Measurements from ENCODE around the gene CYS1. TPM values are rescaled to one million over a fixed set of nuclear protein-coding genes. Genes with fewer than 3 reads are reported as not detected.

The CYS1 gene
- total and polyA plus RNA-seq, 11 donors, result 0.42 to 9.1 (median 2.5) TPM

DNA sequence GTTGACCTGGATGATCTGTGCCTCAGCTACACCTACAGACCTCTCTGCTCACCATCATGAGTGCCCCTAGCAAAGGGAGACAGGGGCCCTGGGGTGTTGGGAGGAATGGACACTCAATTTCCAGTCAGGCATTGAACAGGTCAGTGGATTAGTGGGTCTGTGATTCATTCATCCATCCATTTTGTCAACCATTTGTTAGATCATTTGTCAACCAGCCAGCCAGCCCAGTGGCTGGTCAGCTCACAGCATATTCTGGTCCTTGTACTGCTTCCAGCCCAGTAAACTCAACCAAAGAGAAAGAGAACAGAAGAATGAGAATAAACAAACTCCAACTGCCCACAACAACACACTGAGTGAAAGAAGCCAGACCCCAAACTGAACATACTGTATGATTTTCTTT, 41.5 kb downstream of the CYS1 start:
- Histone ChIP-seq H3K9me3 (no peaks in the 10 kb centered on the region), H3K27me3 (no peaks in the 10 kb centered on the region), H3K4me3 (no peak overlapping the region), H3K4me1 (peaks cover 7 to 77% (median 68%) of the 10 kb centered on the region in 12 donors), H3K36me3 (no peaks in the 10 kb centered on the region), H3K27ac (peak overlapping the region in 4 of 12 donors; percentile 76 to 97 (median 87))
- TF ChIP-seq POLR2A (IDR thresholded peaks at IDR 0.05) (no peak), CTCF (IDR thresholded peaks at IDR 0.05) (no peak)
- ATAC-seq (no peak), DNase-seq (peak in 2 of 5 donors; percentile 4 to 17)
- intact Hi-C loops (cut with DNase I), result no loop called here

DNA sequence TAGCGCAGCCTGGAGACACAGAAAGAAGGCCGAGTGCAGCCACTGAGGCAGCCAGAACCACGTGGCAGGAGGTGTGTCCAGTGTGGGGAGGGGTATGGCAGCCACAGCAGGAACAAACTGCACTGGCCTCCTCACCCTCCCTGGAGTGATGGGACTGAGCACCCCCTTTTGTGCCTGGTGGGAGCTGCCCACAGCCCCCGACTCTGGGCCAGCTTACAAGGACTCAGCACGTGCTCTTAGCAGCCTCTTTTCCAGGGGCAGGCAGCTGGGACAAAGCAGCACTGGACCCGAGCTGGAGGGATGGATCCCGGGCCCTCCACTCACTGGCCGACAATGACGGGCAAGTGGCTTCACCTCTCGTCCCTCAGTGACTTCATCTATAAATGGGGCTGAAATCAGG, 42.1 kb downstream of the CYS1 start:
- Histone ChIP-seq H3K36me3 (no peaks in the 10 kb centered on the region), H3K4me3 (no peak overlapping the region), H3K9me3 (no peaks in the 10 kb centered on the region), H3K27me3 (no peaks in the 10 kb centered on the region), H3K4me1 (peaks cover 7 to 83% (median 68%) of the 10 kb centered on the region in 12 donors), H3K27ac (peak overlapping the region in 10 of 12 donors; percentile 17 to 97 (median 79))
- intact Hi-C loops (cut with DNase I), result no loop called here
- TF ChIP-seq CTCF (IDR thresholded peaks at IDR 0.05) (no peak), POLR2A (IDR thresholded peaks at IDR 0.05) (no peak)
- WGBS, 4 donors, result 82 to 88% (median 86%) methylated on average over 10 of the region's 10 CpGs
- DNase-seq (peak in 2 of 5 donors; percentile 24 to 48), ATAC-seq (no peak)

DNA sequence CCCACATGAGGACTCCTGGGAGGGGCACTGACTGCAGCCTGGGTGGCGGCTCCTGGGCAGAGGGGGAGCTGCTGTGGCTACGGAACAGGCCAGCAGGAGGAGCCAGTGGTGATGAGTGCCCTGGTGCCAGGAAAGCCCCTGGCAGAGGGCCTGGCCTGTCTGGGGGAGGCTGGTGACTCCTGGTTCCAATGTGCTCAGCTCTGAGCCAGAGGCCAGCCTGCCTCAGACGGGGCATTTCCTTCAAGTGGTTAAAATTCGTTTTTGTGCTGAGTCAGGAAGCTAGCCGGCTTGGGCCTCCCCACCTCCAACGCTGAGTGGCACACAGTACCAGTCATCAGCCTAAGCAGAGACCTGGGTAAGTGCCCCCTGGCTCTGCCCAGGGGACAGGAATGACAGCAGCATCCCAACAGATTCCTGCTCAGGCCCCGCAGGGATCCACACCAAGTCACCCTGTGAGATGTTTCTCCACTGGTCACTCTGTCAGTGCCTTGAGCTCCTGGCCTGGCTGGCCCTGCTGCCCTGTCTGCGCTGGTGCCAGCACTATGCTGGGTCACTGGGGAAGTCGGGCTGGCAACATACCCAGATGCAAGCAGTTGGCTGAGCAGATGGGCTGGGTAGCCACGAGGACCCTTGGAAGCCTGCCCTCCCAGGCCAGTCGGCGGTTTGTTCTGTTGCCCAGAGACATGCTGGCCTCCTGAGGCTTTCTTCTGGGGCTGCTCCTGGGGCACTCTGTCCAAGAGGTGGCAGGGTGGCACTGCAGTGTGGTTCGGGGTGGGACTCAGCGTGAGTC, 43.9 kb downstream of the CYS1 start:
- TF ChIP-seq CTCF (IDR thresholded peaks at IDR 0.05) (peak; percentile 34 to 71 (median 52)), POLR2A (IDR thresholded peaks at IDR 0.05) (no peak)
- no peaks in the 10 kb centered on the region for H3K36me3 ChIP-seq
- peak overlapping the region in 11 of 12 donors; percentile 42 to 97 (median 82) for H3K27ac ChIP-seq
- intact Hi-C loops (cut with DNase I), result no loop called here
- no peaks in the 10 kb centered on the region for H3K27me3 ChIP-seq
- H3K9me3 ChIP-seq, result no peaks in the 10 kb centered on the region
- 22 to 39% (median 31%) methylated on average over 8 to 14 of the region's 14 CpGs for WGBS, 4 donors
- H3K4me1 ChIP-seq, result peaks cover 7 to 70% (median 53%) of the 10 kb centered on the region in 12 donors
- DNase-seq (peak; percentile 71 to 86 (median 84)), ATAC-seq (peak; percentile 74 to 83 (median 80))
- no peak overlapping the region for H3K4me3 ChIP-seq

GRCh38 chr2:10035633-10036032, 44.6 kb downstream of the CYS1 start:
- peak; percentile 55 to 72 (median 66) for ATAC-seq
- H3K27ac ChIP-seq, result peak overlapping the region in 11 of 12 donors; percentile 42 to 97 (median 82)
- H3K36me3 ChIP-seq, result no peaks in the 10 kb centered on the region
- no peaks in the 10 kb centered on the region for H3K27me3 ChIP-seq
- intact Hi-C loops (cut with DNase I), result loop anchor here in 1 of 10 donors (2.0 kb wide), 1 partner anchor 25 kb away; no protein-coding TSS in a partner anchor
- 45 to 63% (median 53%) methylated on average over 4 to 5 of the region's 5 CpGs for WGBS, 4 donors
- no peak for TF ChIP-seq POLR2A (IDR thresholded peaks at IDR 0.05)
- no peak for TF ChIP-seq CTCF (IDR thresholded peaks at IDR 0.05)
- peak in 3 of 5 donors; percentile 48 to 73 (median 67) for DNase-seq
- H3K4me1 ChIP-seq, result peaks cover 7 to 71% (median 50%) of the 10 kb centered on the region in 12 donors
- H3K9me3 ChIP-seq, result no peaks in the 10 kb centered on the region
- no peak overlapping the region for H3K4me3 ChIP-seq
